GM12865 (cell line): Measurements from ENCODE around the gene GGNBP2.

Experiments
- DNase-seq: peaks from one replicate; pipeline ENCODE4 v3.0.0; 2010; ENCODE audit warnings: low read depth
- H3K4me3 ChIP-seq: 2 replicates; pipeline ENCODE4 v1.5.1; 2011; ENCODE audit warnings: mild to moderate bottlenecking, low read depth, low read length, control low read depth
- CTCF ChIP-seq: IDR thresholded peaks from 2 replicates; pipeline ENCODE4 v1.5.1; 2011; ENCODE audit warnings: low read length, control low read depth, low read depth, inconsistent platforms; ENCODE audit not compliant: insufficient read depth; ENCODE audit errors: missing control alignments

The GGNBP2 gene

GRCh38 chr17:36553459-36553858, 8.7 kb downstream of the GGNBP2 start:
- no peak for DNase-seq
- TF ChIP-seq CTCF = no peak
- H3K4me3 ChIP-seq = no peak overlapping the region

GRCh38 chr17:36566081-36566480, 21.4 kb downstream of the GGNBP2 start:
- no peak for DNase-seq
- no peak for TF ChIP-seq CTCF
- H3K4me3 ChIP-seq = no peak overlapping the region

GRCh38 chr17:36575028-36575427, 30.3 kb downstream of the GGNBP2 start:
- TF ChIP-seq CTCF = no peak
- H3K4me3 ChIP-seq = no peak overlapping the region
- no peak for DNase-seq

- no peak for DNase-seq
- no peak for TF ChIP-seq CTCF
- H3K4me3 ChIP-seq = no peak overlapping the region
Measured at GRCh38 chr17:36576793-36577192, 32.1 kb downstream of the GGNBP2 start.

- no peak overlapping the region for H3K4me3 ChIP-seq
- no peak for DNase-seq
- no peak for TF ChIP-seq CTCF
Measured at GRCh38 chr17:36578671-36579070, 34.0 kb downstream of the GGNBP2 start.

GRCh38 chr17:36583787-36584186, 39.1 kb downstream of the GGNBP2 start:
- DNase-seq = no peak
- no peak for TF ChIP-seq CTCF
- no peak overlapping the region for H3K4me3 ChIP-seq

GRCh38 chr17:36586138-36586537, 41.4 kb downstream of the GGNBP2 start:
- no peak for DNase-seq
- no peak overlapping the region for H3K4me3 ChIP-seq
- TF ChIP-seq CTCF = no peak
